ENCODE results near the gene LGI4.

GRCh38 chr19:35110974-35111373 lies 23.9 kb downstream of the LGI4 start:
- TF ChIP-seq CTCF (conservative IDR thresholded peaks at IDR 0.05 in 1 of 2, IDR thresholded peaks at IDR 0.05 in 1 of 2; ENCODE audit: extremely low read depth in 1 of 2, insufficient read depth in 1 of 2, low read depth in 1 of 2, low read length in 2 of 2) (no peak), EZH2 (IDR thresholded peaks at IDR 0.05; ENCODE audit: borderline replicate concordance, low read length) (no peak)
